Endothelial cell of umbilical vein (primary cell): ENCODE measurements around the gene GZF1.

Experiments used
- EZH2 ChIP-seq: IDR thresholded peaks from 2 replicates; pipeline ENCODE4 v1.6.1; 2012; ENCODE audit warnings: borderline replicate concordance, low read depth, mild to moderate bottlenecking, moderate library complexity, low read length, inconsistent platforms; ENCODE audit not compliant: severe bottlenecking
- POLR2A ChIP-seq: IDR thresholded peaks from 2 replicates; pipeline ENCODE4 v1.6.1; 2012; ENCODE audit warnings: low read depth, mild to moderate bottlenecking, control low read depth, low read length
- POLR2AphosphoS5 ChIP-seq: IDR thresholded peaks from 2 replicates; pipeline ENCODE4 v1.6.1; 2012; ENCODE audit warnings: low read depth, mild to moderate bottlenecking, control low read depth, low read length, moderate library complexity; ENCODE audit not compliant: insufficient read depth
- TF ChIP-seq, protein P1 (sequence below), 2 donors: IDR thresholded peaks; 1 replicate in 1 of 2; 2 replicates in 1 of 2; pipeline ENCODE4 v1.5.1; 2011; ENCODE audit warnings: low read length in 2 of 2, mild to moderate bottlenecking in 2 of 2, moderate library complexity in 2 of 2, control low read depth in 1 of 2, inconsistent platforms in 1 of 2, low read depth in 1 of 2; ENCODE audit not compliant: insufficient read depth in 1 of 2; ENCODE audit errors: extremely low read depth in 1 of 2

DNA sequence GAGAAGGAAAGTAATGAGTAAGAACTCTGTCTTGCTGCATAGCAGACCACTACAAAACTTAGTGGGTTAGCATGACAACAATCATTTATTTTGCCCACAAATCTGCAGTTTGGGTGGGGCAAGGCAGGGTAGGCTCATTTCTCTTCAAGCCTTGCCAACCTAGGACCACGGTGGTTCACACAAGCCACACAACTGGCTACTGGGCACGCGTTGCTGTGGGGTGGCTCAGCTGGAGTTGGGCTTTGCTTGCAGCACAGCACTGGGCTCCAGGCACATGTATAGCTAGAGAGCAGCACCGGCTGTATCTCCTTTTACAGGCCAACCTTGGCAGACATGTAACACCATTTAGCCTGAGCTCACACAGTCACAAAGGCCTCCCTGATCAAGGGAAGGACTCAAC is 16.0 kb upstream of the GZF1 start:
- TF ChIP-seq, protein P1, sequence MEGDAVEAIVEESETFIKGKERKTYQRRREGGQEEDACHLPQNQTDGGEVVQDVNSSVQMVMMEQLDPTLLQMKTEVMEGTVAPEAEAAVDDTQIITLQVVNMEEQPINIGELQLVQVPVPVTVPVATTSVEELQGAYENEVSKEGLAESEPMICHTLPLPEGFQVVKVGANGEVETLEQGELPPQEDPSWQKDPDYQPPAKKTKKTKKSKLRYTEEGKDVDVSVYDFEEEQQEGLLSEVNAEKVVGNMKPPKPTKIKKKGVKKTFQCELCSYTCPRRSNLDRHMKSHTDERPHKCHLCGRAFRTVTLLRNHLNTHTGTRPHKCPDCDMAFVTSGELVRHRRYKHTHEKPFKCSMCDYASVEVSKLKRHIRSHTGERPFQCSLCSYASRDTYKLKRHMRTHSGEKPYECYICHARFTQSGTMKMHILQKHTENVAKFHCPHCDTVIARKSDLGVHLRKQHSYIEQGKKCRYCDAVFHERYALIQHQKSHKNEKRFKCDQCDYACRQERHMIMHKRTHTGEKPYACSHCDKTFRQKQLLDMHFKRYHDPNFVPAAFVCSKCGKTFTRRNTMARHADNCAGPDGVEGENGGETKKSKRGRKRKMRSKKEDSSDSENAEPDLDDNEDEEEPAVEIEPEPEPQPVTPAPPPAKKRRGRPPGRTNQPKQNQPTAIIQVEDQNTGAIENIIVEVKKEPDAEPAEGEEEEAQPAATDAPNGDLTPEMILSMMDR (IDR thresholded peaks at IDR 0.05; ENCODE audit: extremely low read depth in 1 of 2, insufficient read depth in 1 of 2, low read depth in 1 of 2, low read length in 2 of 2): no peak
- no peak for TF ChIP-seq POLR2A
- TF ChIP-seq POLR2AphosphoS5: no peak
- no peak for TF ChIP-seq EZH2
